ENCODE measurements around the gene GPC6. TPM values are rescaled to one million over a fixed set of nuclear protein-coding genes. Genes with fewer than 3 reads are reported as not detected.

The GPC6 gene
- total RNA-seq, 2 donors from 2014 or later, result 3.4 to 5.3 TPM

DNA sequence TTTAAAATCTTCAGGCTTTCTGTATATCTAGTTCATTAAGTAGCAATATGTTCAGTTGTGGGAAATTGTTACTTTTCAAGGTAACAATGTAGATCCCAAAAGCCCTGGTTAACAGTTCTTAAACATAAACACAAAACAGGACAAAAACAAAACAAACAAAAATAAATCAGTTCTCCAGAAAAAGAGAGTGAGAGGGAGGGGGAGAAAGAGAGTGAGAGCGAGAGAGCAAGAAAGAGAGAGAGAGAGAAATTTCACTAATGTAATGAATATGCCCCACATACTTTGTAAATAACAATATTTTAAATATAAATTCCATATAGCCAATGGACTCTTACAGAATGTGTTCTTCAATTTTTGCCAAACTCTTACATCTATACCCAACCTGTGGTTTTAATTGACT, 275.5 kb downstream of the GPC6 start:
- TF ChIP-seq POLR2AphosphoS5 (IDR thresholded peaks at IDR 0.05) (no peak), POLR2A (IDR thresholded peaks at IDR 0.05) (no peak)
- TF ChIP-seq, protein P1, sequence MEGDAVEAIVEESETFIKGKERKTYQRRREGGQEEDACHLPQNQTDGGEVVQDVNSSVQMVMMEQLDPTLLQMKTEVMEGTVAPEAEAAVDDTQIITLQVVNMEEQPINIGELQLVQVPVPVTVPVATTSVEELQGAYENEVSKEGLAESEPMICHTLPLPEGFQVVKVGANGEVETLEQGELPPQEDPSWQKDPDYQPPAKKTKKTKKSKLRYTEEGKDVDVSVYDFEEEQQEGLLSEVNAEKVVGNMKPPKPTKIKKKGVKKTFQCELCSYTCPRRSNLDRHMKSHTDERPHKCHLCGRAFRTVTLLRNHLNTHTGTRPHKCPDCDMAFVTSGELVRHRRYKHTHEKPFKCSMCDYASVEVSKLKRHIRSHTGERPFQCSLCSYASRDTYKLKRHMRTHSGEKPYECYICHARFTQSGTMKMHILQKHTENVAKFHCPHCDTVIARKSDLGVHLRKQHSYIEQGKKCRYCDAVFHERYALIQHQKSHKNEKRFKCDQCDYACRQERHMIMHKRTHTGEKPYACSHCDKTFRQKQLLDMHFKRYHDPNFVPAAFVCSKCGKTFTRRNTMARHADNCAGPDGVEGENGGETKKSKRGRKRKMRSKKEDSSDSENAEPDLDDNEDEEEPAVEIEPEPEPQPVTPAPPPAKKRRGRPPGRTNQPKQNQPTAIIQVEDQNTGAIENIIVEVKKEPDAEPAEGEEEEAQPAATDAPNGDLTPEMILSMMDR (IDR thresholded peaks at IDR 0.05), result no peak
- no peaks in the 10 kb centered on the region for H3K36me3 ChIP-seq
- DNase-seq (ENCODE audit: low spot score), result no peak
- H3K9me3 ChIP-seq, result no peaks in the 10 kb centered on the region
- WGBS, result 93% methylated on average over 1 of the region's 1 CpG
- intact Hi-C loops (cut with DNase I), result no loop called here
- H3K4me3 ChIP-seq, result no peak overlapping the region
- H3K27ac ChIP-seq, result no peak overlapping the region
- H3K27me3 ChIP-seq (replicated peaks; ENCODE audit: insufficient read depth), result no peaks in the 10 kb centered on the region
- no peaks in the 10 kb centered on the region for H3K4me1 ChIP-seq (replicated peaks)

DNA sequence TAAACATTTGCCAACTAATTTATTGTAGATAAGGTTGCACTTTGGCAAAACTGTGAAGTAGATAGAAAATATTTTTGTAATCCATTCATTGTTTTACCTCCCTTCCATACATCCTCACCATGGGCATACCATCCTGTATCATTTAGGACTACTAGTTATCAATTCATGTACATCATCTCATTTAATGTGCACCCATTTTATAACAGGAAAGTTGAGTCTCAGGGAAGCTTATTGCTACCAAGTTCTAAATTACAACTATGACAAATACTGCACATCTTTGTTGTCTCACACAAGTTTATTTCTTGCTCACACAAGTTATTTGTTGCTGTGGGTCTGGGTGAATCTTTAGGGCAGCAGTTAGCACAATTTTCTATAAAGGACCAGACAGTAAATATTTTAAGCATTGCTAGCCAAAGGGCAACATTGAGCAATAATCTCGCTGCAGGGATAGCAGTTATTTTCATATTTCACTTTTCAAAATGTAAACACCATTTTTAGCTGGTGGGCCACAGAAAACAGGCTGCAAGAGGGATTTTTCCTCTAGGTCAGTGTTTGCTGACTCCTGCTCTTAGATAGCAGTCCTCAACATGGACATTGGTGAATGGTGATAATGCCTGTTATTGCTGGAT, 276.5 kb downstream of the GPC6 start:
- WGBS, result 76% methylated on average over 1 of the region's 1 CpG
- no peaks in the 10 kb centered on the region for H3K9me3 ChIP-seq
- H3K27me3 ChIP-seq (replicated peaks; ENCODE audit: insufficient read depth), result no peaks in the 10 kb centered on the region
- DNase-seq (ENCODE audit: low spot score), result no peak
- intact Hi-C loops (cut with DNase I), result no loop called here
- H3K4me1 ChIP-seq (replicated peaks), result no peaks in the 10 kb centered on the region
- TF ChIP-seq, protein P1 (IDR thresholded peaks at IDR 0.05), result no peak
- no peak for TF ChIP-seq POLR2A (IDR thresholded peaks at IDR 0.05)
- no peak for TF ChIP-seq POLR2AphosphoS5 (IDR thresholded peaks at IDR 0.05)
- H3K4me3 ChIP-seq, result no peak overlapping the region
- no peaks in the 10 kb centered on the region for H3K36me3 ChIP-seq
- no peak overlapping the region for H3K27ac ChIP-seq

DNA sequence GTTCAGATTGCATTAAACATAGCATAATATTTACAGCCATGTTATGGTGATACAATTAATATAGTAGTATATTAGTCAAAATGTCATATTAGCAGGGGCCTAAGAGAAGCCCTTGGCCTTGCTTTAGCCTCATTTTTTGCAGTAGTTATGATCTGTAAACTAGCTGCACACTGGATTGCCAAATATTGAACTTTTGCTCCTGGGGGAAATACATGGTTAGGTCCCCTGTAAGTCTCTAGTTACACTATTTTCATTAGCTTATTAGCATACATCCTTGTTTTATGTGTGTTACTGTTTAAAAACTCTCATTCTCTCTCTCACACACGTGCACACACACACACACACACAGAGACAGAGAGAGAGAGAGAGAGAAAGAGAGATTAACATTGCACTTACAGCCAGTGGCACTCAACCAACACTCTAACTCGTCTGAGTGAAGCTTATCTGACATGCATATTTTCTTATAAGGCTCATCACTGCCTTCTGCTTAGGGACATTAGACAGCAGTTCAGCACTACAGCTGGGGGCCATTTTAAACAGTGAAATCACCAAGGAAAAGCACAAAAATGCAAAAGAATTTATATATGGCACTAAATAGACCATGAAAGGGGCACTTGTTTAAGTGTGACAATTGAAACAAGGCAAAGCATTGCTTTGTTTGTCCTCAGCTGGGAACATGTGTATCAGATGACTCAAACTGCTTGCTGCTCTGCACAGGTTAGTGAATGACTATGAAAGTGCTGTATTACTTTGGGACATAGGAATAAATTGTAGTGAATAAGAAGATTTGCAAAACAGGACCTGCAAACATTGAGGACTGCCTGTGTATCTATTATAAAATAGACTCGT, 278.7 kb downstream of the GPC6 start:
- no peak for DNase-seq (ENCODE audit: low spot score)
- 44% methylated on average over 3 of the region's 3 CpGs for WGBS

DNA sequence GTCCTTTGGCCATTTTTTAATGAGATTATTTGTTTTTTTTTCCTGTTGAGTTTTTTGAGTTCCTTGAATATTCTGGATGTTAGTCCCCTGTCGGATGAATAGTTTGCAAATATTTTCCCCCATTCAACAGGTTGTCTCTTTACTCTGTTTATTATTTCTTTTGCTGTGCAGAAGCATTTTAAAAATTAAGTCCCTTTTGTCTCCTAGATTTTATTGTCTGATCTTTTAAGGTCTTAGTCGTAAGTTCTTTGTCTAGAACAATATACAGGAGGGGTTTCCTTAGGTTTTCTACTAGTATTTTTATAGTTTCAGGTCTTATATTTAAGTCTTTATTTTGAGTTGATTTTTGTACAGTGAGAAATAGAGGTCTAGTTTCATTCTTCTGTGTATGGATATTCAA, 284.4 kb downstream of the GPC6 start:
- Histone ChIP-seq H3K4me1 (replicated peaks) (no peaks in the 10 kb centered on the region), H3K4me3 (no peak overlapping the region), H3K27me3 (replicated peaks; ENCODE audit: insufficient read depth) (no peaks in the 10 kb centered on the region), H3K27ac (no peak overlapping the region), H3K9me3 (no peaks in the 10 kb centered on the region), H3K36me3 (no peaks in the 10 kb centered on the region)
- DNase-seq (ENCODE audit: low spot score), result no peak
- 59% methylated on average over 2 of the region's 2 CpGs for WGBS
- no peak for TF ChIP-seq POLR2A (IDR thresholded peaks at IDR 0.05)
- no peak for TF ChIP-seq POLR2AphosphoS5 (IDR thresholded peaks at IDR 0.05)
- intact Hi-C loops (cut with DNase I), result no loop called here

More for the DNA sequence above, 278.7 kb downstream of the GPC6 start:
- no peaks in the 10 kb centered on the region for H3K27me3 ChIP-seq (replicated peaks; ENCODE audit: insufficient read depth)
- H3K27ac ChIP-seq, result no peak overlapping the region
- TF ChIP-seq, protein P1 (IDR thresholded peaks at IDR 0.05), result no peak
- TF ChIP-seq POLR2A (IDR thresholded peaks at IDR 0.05) (no peak), POLR2AphosphoS5 (IDR thresholded peaks at IDR 0.05) (no peak)
- H3K9me3 ChIP-seq, result no peaks in the 10 kb centered on the region
- intact Hi-C loops (cut with DNase I), result no loop called here
- no peak overlapping the region for H3K4me3 ChIP-seq
- no peaks in the 10 kb centered on the region for H3K36me3 ChIP-seq
- no peaks in the 10 kb centered on the region for H3K4me1 ChIP-seq (replicated peaks)

DNA sequence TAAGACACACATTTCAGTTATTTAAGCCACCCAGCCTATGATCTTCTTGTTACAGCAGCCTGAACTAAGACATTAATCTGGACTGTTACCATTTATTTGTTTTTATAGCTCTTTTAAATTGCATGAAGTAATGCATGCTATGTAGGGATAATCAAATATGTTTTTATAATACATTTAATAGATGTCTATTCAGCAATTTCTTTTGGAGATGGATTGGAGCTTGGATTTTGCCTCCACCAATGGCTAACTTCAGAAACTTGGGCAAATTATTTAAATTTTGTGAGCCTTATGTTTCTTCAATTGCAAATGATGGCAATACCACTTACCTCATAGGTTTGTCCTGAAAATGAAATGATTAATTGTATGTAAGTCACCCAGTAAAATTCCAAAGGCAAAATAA, 288.7 kb downstream of the GPC6 start:
- intact Hi-C loops (cut with DNase I), result no loop called here
- no peaks in the 10 kb centered on the region for H3K36me3 ChIP-seq
- no peak for DNase-seq (ENCODE audit: low spot score)

More for the DNA sequence above, 288.7 kb downstream of the GPC6 start:
- H3K4me3 ChIP-seq, result no peak overlapping the region
- no peaks in the 10 kb centered on the region for H3K9me3 ChIP-seq
- no peaks in the 10 kb centered on the region for H3K27me3 ChIP-seq (replicated peaks; ENCODE audit: insufficient read depth)
- no peaks in the 10 kb centered on the region for H3K4me1 ChIP-seq (replicated peaks)
- TF ChIP-seq, protein P1 (IDR thresholded peaks at IDR 0.05), result no peak
- TF ChIP-seq POLR2AphosphoS5 (IDR thresholded peaks at IDR 0.05), result no peak
- no peak for TF ChIP-seq POLR2A (IDR thresholded peaks at IDR 0.05)
- no peak overlapping the region for H3K27ac ChIP-seq
